ENCODE results near the gene MRC2. TPM values are rescaled to one million over a fixed set of nuclear protein-coding genes. Genes with fewer than 3 reads are reported as not detected.
"Not testable (repeated sequence)": the region's sequence is repeated elsewhere in the genome, so short reads cannot be mapped to it uniquely, and the experiment has no call there.

The MRC2 gene
- total RNA-seq, 2 donors from 2014 or later: 43.8 to 46.7 TPM

- Histone ChIP-seq H3K27me3 (no peaks in the 10 kb centered on the region), H3K4me3 (no peak overlapping the region), H3K36me3 (peaks cover 11% of the 10 kb centered on the region), H3K9me3 (no peaks in the 10 kb centered on the region), H3K27ac (peak overlapping the region in 1 of 2 donors; percentile 37), H3K4me1 (peaks cover 0 to 7% of the 10 kb centered on the region in 2 donors)
- no peak for TF ChIP-seq CTCF (IDR thresholded peaks at IDR 0.05)
- no peak for DNase-seq (ENCODE audit: low spot score)
Measured at GRCh38 chr17:62588109-62588508, 39.4 kb upstream of the MRC2 start.

- DNase-seq (ENCODE audit: low spot score): no peak
- Histone ChIP-seq H3K27ac (no peak overlapping the region), H3K4me1 (peaks cover 0 to 7% of the 10 kb centered on the region in 2 donors), H3K27me3 (no peaks in the 10 kb centered on the region), H3K9me3 (no peaks in the 10 kb centered on the region), H3K36me3 (peaks cover 18% of the 10 kb centered on the region), H3K4me3 (no peak overlapping the region)
- no peak for TF ChIP-seq CTCF (IDR thresholded peaks at IDR 0.05)
Measured at GRCh38 chr17:62591333-62591732, 36.1 kb upstream of the MRC2 start.

GRCh38 chr17:62591822-62592221 is 35.6 kb upstream of the MRC2 start:
- H3K27me3 ChIP-seq; H3K27ac ChIP-seq; H3K9me3 ChIP-seq; DNase-seq (ENCODE audit: low spot score); H3K4me3 ChIP-seq; H3K4me1 ChIP-seq: not testable (repeated sequence)
- peaks cover 18% of the 10 kb centered on the region for H3K36me3 ChIP-seq

GRCh38 chr17:62592341-62593099 is 35.0 kb upstream of the MRC2 start:
- Histone ChIP-seq H3K27me3 (no peaks in the 10 kb centered on the region), H3K9me3 (no peaks in the 10 kb centered on the region), H3K4me1 (peaks cover 0 to 7% of the 10 kb centered on the region in 2 donors), H3K27ac (no peak overlapping the region), H3K4me3 (no peak overlapping the region), H3K36me3 (peaks cover 22% of the 10 kb centered on the region)
- DNase-seq (ENCODE audit: low spot score): no peak
- no peak for TF ChIP-seq CTCF (IDR thresholded peaks at IDR 0.05)

GRCh38 chr17:62595484-62595883 is 32.0 kb upstream of the MRC2 start:
- H3K27me3 ChIP-seq: no peaks in the 10 kb centered on the region
- H3K27ac ChIP-seq: no peak overlapping the region
- peaks cover 34% of the 10 kb centered on the region for H3K36me3 ChIP-seq
- TF ChIP-seq CTCF (IDR thresholded peaks at IDR 0.05): no peak
- H3K9me3 ChIP-seq: no peaks in the 10 kb centered on the region
- no peak overlapping the region for H3K4me3 ChIP-seq
- no peak for DNase-seq (ENCODE audit: low spot score)
- no peaks in the 10 kb centered on the region for H3K4me1 ChIP-seq

GRCh38 chr17:62596662-62597061 is 30.8 kb upstream of the MRC2 start:
- H3K4me3 ChIP-seq: no peak overlapping the region
- DNase-seq (ENCODE audit: low spot score): no peak

More at GRCh38 chr17:62596662-62597061, 30.8 kb upstream of the MRC2 start:
- no peaks in the 10 kb centered on the region for H3K9me3 ChIP-seq
- no peaks in the 10 kb centered on the region for H3K4me1 ChIP-seq
- H3K27me3 ChIP-seq: no peaks in the 10 kb centered on the region
- no peak for TF ChIP-seq CTCF (IDR thresholded peaks at IDR 0.05)
- peaks cover 39% of the 10 kb centered on the region for H3K36me3 ChIP-seq
- no peak overlapping the region for H3K27ac ChIP-seq
